Spleen (tissue), 11 donors: Measurements from ENCODE around the gene NOXRED1. TPM values are rescaled to one million over a fixed set of nuclear protein-coding genes. Genes with fewer than 3 reads are reported as not detected.

Experiments
- DNase-seq: peaks from one replicate; pipeline ENCODE4 v3.0.0-alpha.2; 2020
- H3K27ac ChIP-seq, 8 donors: fragments of 200-600 bp; sonication (generic) in 7 of 8; 1 replicate in 4 of 8; 2 replicates in 4 of 8; pipeline versions ENCODE4 v1.5.0 to v1.8.0; 2016 to 2021; ENCODE audit warnings: inconsistent platforms in 4 of 8, mild to moderate bottlenecking in 4 of 8, moderate library complexity in 1 of 8
- H3K27me3 ChIP-seq, 7 donors: fragments of 200-600 bp; sonication (generic) in 6 of 7; replicated peaks in 1 of 7; 1 replicate in 4 of 7; 2 replicates in 3 of 7; pipeline versions ENCODE4 v1.5.0 to v1.8.0; 2016 to 2021; ENCODE audit warnings: inconsistent platforms in 3 of 7, mild to moderate bottlenecking in 1 of 7
- H3K36me3 ChIP-seq, 6 donors: fragments of 200-600 bp; sonication (generic) in 5 of 6; 1 replicate in 4 of 6; 2 replicates in 2 of 6; pipeline versions ENCODE4 v1.5.0 to v1.8.0; 2016 to 2021; ENCODE audit warnings: inconsistent platforms in 2 of 6
- H3K4me1 ChIP-seq, 6 donors: fragments of 200-600 bp; sonication (generic) in 5 of 6; 1 replicate in 3 of 6; 2 replicates in 3 of 6; pipeline versions ENCODE4 v1.5.0 to v1.8.0; 2016 to 2021; ENCODE audit warnings: inconsistent platforms in 3 of 6
- H3K4me3 ChIP-seq, 8 donors: fragments of 200-600 bp; sonication (generic) in 7 of 8; 1 replicate in 4 of 8; 2 replicates in 4 of 8; pipeline versions ENCODE4 v1.5.0 to v1.8.0; 2016 to 2021; ENCODE audit warnings: inconsistent platforms in 4 of 8, mild to moderate bottlenecking in 4 of 8, moderate library complexity in 2 of 8
- H3K9me3 ChIP-seq, 8 donors: fragments of 200-600 bp; sonication (generic) in 7 of 8; 1 replicate in 4 of 8; 2 replicates in 4 of 8; pipeline versions ENCODE4 v1.5.0 to v1.8.0; 2016 to 2021; ENCODE audit warnings: inconsistent platforms in 4 of 8
- POLR2A ChIP-seq, 3 donors: fragments of 450-650 bp; IDR thresholded peaks; one replicate each; pipeline ENCODE4 v1.5.1; 2017; ENCODE audit warnings: antibody characterized with exemption in 3 of 3, mild to moderate bottlenecking in 1 of 3
- POLR2AphosphoS5 ChIP-seq, 3 donors: sonication (generic); formaldehyde crosslinking; IDR thresholded peaks; one replicate each; pipeline ENCODE4 v1.5.1; 2017; ENCODE audit warnings: antibody characterized with exemption in 3 of 3
- WGBS, 5 donors: extraction: QIAGEN DNeasy Blood & Tissue Kit in 3 of 5; methylation state at CpG; one replicate each; pipeline versions ENCODE4 v1.1.5 to v1.1.7; 2013 to 2018; 5-methylcytosine and 5-hydroxymethylcytosine counted together
- intact Hi-C: fragments of 100-400 bp; cut with DNase I; formaldehyde crosslinking; loops from one replicate; pipeline ENCODE4 v1.15.0; 2023; ENCODE audit warnings: low total_unique reads
- polyA plus RNA-seq, 3 donors: library from polyadenylated mRNA; stranded (reverse); fragments of 200-250 nt; gene quantifications; one replicate each; pipeline ENCODE4 v1.2.1, GENCODE V29; 2013
- total RNA-seq, 7 donors: library from RNA; depleted of rRNA in 3 of 7; stranded (reverse); fragments of >200 nt in 3 of 7; fragmentation: NEBNext Ultra II Directional in 4 of 7; extraction: Animal tissue kit (Norgen Biotek cat#: 25700) in 4 of 7; gene quantifications; one replicate each; pipeline versions ENCODE4 v1.1.0 to v1.2.1, GENCODE V29; 2016 to 2021
- TF ChIP-seq, protein P1 (sequence below), 11 experiments: fragments of 200-600 bp in 7 of 11; fragments of 450-650 bp in 4 of 11; sonication (generic) in 4 of 11; IDR thresholded peaks in 8 of 11; conservative IDR thresholded peaks in 3 of 11; 1 replicate in 7 of 11; 2 replicates in 4 of 11; pipeline versions ENCODE4 v1.4.0 to v1.8.0; 2016 to 2021; ENCODE audit warnings: antibody characterized with exemption in 11 of 11, inconsistent platforms in 4 of 11, mild to moderate bottlenecking in 1 of 11
- donor health status: healthy with polysubstance abuse.
- donor health status: DM: no; HTN: no; CAD: no; lungs with moderate emphysema.
- donor health status: DM: no; HTN: no; CAD: no.
- donor health status: Bipolar disorder and iron deficiency.
- donor health status: healthy.
- donor health status: DM: no; HTN: no; CAD: no.
- donor health status: DM: yes; HTN: yes; CAD: no.

Gene NOXRED1
- total and polyA plus RNA-seq, 10 donors: 0.30 to 1.2 (median 0.69) TPM

DNA sequence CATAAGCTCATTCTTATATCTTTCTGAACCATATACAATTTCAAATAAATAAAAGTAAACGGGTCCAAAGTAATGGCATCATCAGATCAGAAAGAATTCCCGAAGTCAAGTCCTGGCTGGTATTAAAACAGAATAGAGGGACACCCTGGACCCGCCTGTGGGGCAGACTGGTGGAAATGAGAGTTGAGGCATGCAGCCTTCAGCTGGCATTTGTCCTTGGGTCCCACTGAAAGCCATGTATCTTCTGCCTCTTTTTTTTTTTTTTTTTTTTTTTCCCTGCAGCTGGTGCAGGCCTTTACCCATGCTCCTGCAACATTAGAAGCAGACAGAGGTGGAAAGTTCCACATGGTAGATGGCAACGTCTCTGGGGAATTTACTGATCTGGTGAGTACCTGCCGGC is 44.5 kb upstream of the NOXRED1 start:
- 79 to 89% (median 89%) methylated on average over 5 of the region's 5 CpGs for WGBS, 5 donors
- Histone ChIP-seq H3K27me3 (no peaks in the 10 kb centered on the region), H3K4me1 (no peaks in the 10 kb centered on the region), H3K27ac (no peak overlapping the region), H3K4me3 (no peak overlapping the region), H3K36me3 (peaks cover 9 to 78% (median 72%) of the 10 kb centered on the region in 6 donors), H3K9me3 (no peaks in the 10 kb centered on the region)
- intact Hi-C loops: no loop called here
- no peak for TF ChIP-seq POLR2AphosphoS5 (IDR thresholded peaks at IDR 0.05)
- TF ChIP-seq POLR2A (IDR thresholded peaks at IDR 0.05): no peak
- TF ChIP-seq, protein P1, sequence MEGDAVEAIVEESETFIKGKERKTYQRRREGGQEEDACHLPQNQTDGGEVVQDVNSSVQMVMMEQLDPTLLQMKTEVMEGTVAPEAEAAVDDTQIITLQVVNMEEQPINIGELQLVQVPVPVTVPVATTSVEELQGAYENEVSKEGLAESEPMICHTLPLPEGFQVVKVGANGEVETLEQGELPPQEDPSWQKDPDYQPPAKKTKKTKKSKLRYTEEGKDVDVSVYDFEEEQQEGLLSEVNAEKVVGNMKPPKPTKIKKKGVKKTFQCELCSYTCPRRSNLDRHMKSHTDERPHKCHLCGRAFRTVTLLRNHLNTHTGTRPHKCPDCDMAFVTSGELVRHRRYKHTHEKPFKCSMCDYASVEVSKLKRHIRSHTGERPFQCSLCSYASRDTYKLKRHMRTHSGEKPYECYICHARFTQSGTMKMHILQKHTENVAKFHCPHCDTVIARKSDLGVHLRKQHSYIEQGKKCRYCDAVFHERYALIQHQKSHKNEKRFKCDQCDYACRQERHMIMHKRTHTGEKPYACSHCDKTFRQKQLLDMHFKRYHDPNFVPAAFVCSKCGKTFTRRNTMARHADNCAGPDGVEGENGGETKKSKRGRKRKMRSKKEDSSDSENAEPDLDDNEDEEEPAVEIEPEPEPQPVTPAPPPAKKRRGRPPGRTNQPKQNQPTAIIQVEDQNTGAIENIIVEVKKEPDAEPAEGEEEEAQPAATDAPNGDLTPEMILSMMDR (IDR thresholded peaks at IDR 0.05 in 8 of 11, conservative IDR thresholded peaks at IDR 0.05 in 3 of 11): no peak
- DNase-seq: no peak

DNA sequence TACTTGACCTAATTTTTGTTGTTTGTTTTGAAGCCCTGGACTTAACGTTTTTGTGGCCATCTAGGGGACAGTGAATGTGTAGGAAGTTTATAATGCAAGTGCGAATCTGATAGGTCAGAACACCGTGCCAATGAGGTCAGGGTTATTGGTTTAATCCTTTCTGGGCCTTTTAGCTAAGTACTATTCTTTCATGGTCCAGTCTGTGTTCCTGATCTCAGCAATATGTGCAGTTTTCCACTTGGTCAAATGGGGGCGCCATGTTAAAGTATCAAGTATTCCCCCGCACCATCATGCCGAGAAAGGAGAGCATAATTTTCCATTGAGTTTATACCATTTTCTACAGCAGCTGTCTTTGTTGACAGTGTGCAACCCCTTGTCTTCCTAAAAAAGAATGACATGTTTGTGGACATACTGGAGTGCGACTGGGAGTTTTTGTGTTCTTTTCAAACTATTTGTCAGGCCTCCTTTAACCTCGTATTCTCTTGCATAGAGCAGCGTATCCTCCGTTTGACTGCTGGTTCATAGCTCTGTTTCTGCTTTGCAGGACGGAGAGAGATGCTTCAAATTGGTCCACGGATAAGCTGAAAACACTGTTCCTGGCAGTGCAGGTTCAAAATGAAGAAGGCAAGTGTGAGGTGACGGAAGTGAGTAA is 35.9 kb upstream of the NOXRED1 start:
- H3K27ac ChIP-seq: peak overlapping the region in 4 of 8 donors; percentile 90 to 95 (median 92)
- peaks cover 20 to 57% (median 35%) of the 10 kb centered on the region in 6 donors for H3K4me1 ChIP-seq
- no peaks in the 10 kb centered on the region for H3K27me3 ChIP-seq
- H3K4me3 ChIP-seq: peak overlapping the region; percentile 78 to 100 (median 94)
- peaks cover 5 to 49% (median 46%) of the 10 kb centered on the region in 6 donors for H3K36me3 ChIP-seq
- WGBS, 5 donors: 38 to 46% (median 43%) methylated on average over 13 of the region's 13 CpGs
- no peak for DNase-seq
- TF ChIP-seq POLR2AphosphoS5 (IDR thresholded peaks at IDR 0.05) (no peak), POLR2A (IDR thresholded peaks at IDR 0.05) (no peak)
- TF ChIP-seq, protein P1 (IDR thresholded peaks at IDR 0.05 in 8 of 11, conservative IDR thresholded peaks at IDR 0.05 in 3 of 11): peak in 9 of 11 experiments; percentile 41 to 73 (median 58)
- intact Hi-C loops: loop anchor here (5.0 to 10.0 kb wide), 4 partner anchors 82 to 256 kb away; partner anchors contain the start of genes SAMD15, SPTLC2 and TMED8
- no peaks in the 10 kb centered on the region for H3K9me3 ChIP-seq

DNA sequence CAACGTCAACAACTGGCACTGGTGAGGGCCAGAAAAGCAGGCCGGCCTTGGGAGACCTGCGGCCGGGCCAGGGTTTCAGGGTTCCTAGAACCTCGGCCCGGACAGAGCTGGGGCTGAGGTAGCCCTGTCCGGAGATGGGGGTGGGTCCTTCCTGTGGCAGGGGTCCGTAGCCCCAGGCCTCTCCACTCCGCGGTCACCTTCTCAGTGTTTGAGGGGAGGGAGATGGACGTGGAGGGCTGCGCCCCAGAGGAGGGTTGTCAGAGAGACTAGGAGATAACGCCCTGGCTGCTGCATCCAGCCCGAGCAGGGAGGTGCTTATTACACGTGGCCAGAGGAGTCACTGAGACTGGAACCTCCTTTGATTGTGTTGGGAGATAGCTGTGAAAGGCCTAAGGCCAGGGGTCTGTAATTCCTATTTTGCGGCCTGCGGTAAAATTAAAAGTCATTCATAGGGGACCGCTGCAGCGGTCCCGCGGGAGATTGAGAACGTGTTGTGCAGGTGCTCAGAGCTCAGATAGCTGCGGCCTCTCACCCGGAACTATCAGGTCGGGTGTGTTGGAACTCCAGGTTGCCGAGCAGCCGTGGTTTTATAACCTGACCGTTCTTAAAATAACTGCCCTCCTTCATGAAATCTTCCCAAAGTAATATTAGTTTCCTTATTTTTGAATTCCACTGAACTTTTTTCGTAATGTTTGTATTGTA is 35.1 kb upstream of the NOXRED1 start:
- H3K4me1 ChIP-seq: peaks cover 20 to 57% (median 35%) of the 10 kb centered on the region in 6 donors
- peaks cover 5 to 48% (median 39%) of the 10 kb centered on the region in 6 donors for H3K36me3 ChIP-seq
- TF ChIP-seq POLR2AphosphoS5 (IDR thresholded peaks at IDR 0.05) (no peak), POLR2A (IDR thresholded peaks at IDR 0.05) (no peak)
- TF ChIP-seq, protein P1 (IDR thresholded peaks at IDR 0.05 in 8 of 11, conservative IDR thresholded peaks at IDR 0.05 in 3 of 11): peak in 1 of 11 experiments; percentile 4
- peak overlapping the region; percentile 78 to 100 (median 94) for H3K4me3 ChIP-seq
- intact Hi-C loops: loop anchor here (5.0 to 10.0 kb wide), 4 partner anchors 81 to 256 kb away; partner anchors contain the start of genes SAMD15, SPTLC2 and TMED8
- peak overlapping the region; percentile 80 to 98 (median 92) for H3K27ac ChIP-seq
- 0% methylated on average over 22 to 29 of the region's 29 CpGs for WGBS, 5 donors
- H3K27me3 ChIP-seq: no peaks in the 10 kb centered on the region
- H3K9me3 ChIP-seq: no peaks in the 10 kb centered on the region
- DNase-seq: peak; percentile 81
